SIG-M5 treated with dmso at 0.1 percent for 504 hours (cell line): ENCODE measurements around the gene ZFP91.

Experiments
- DNase-seq: peaks from one replicate; lab custom pipeline; 2025; ENCODE audit not compliant: unreplicated experiment; lab: John Stamatoyannopoulos, UW

ZFP91 gene

GRCh38 chr11:58658623-58659022, 79.8 kb downstream of the ZFP91 start:
- no peak for DNase-seq

- no peak for DNase-seq
Observed at GRCh38 chr11:58659404-58659803, 80.5 kb downstream of the ZFP91 start.

DNA sequence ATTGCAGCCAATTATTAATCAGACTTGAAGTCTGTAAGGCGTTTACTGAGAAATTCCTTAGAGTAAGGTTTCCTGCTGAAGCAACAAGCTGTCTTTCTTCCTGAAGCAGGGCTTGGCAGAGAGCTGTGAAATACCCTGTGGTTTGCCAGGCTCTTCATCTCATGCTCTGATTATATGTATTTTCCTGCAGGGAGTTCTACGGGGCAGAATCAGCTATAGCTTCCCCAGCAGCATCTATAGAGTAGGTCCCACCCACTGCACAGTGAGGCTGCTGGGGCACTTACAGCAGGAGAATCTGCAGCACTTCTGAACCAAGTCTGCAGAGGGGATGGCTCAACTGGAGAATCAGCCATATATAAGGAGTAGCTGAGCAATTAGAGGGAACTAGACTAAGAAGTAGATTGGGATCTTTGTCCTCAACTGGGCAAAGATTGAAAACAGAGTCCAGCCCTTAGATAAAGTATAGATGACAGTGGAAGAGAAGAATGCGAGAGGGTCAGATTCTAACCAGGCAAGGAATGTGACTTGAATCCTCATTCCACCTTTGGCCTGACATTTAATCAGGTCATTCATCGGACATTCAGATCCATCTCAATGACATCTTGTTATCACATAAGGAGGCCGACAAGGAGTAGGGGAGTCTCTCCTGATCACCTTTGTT, 81.2 kb downstream of the ZFP91 start:
- no peak for DNase-seq
